Liver (tissue), 9 donors: Measurements from ENCODE around the gene TNXB. TPM values are rescaled to one million over a fixed set of nuclear protein-coding genes. Genes with fewer than 3 reads are reported as not detected.

ENCODE experiments used
- DNase-seq: peaks from one replicate; pipeline ENCODE4 v3.0.0-alpha.2; 2017; ENCODE audit warnings: low spot score
- H3K27ac ChIP-seq, 2 donors: one replicate each; pipeline ENCODE4 v1.7.0; 2013; ENCODE audit warnings: inconsistent platforms in 2 of 2, low read length in 2 of 2, control low read depth in 1 of 2, low read depth in 1 of 2, mild to moderate bottlenecking in 1 of 2
- H3K27me3 ChIP-seq, 4 donors: one replicate each; pipeline versions ENCODE4 v1.6.1 to v1.7.0; 2013; ENCODE audit warnings: low read length in 3 of 4, inconsistent platforms in 1 of 4, mild to moderate bottlenecking in 1 of 4, moderate library complexity in 1 of 4; ENCODE audit not compliant: control insufficient read depth in 4 of 4, insufficient read depth in 4 of 4
- H3K36me3 ChIP-seq, 4 donors: one replicate each; pipeline versions ENCODE4 v1.6.1 to v1.7.0; 2013; ENCODE audit warnings: low read length in 3 of 4, mild to moderate bottlenecking in 3 of 4, low read depth in 1 of 4, moderate library complexity in 1 of 4; ENCODE audit not compliant: control insufficient read depth in 4 of 4, insufficient read depth in 3 of 4
- H3K4me1 ChIP-seq, 4 donors: one replicate each; pipeline versions ENCODE4 v1.6.1 to v1.7.0; 2013; ENCODE audit warnings: low read length in 3 of 4, mild to moderate bottlenecking in 3 of 4, moderate library complexity in 1 of 4; ENCODE audit not compliant: control insufficient read depth in 4 of 4, insufficient read depth in 4 of 4
- H3K4me3 ChIP-seq, 3 donors: one replicate each; pipeline versions ENCODE4 v1.6.1 to v1.7.0; 2013; ENCODE audit warnings: low read length in 3 of 3, control low read depth in 1 of 3, low read depth in 1 of 3, mild to moderate bottlenecking in 1 of 3
- H3K9ac ChIP-seq, 2 donors: one replicate each; pipeline ENCODE4 v1.7.0; 2013; ENCODE audit warnings: low read length in 2 of 2, mild to moderate bottlenecking in 2 of 2, moderate library complexity in 2 of 2, control low read depth in 1 of 2, low read depth in 1 of 2
- H3K9me3 ChIP-seq, 4 donors: one replicate each; pipeline versions ENCODE4 v1.6.1 to v1.7.0; 2013; ENCODE audit warnings: low read length in 3 of 4; ENCODE audit not compliant: control insufficient read depth in 4 of 4
- EGR1 ChIP-seq, 2 donors: IDR thresholded peaks; 2 replicates each; pipeline ENCODE4 v1.6.1; 2016 to 2018; ENCODE audit warnings: antibody characterized with exemption in 2 of 2, low read depth in 2 of 2
- FOXA1 ChIP-seq: IDR thresholded peaks from 2 replicates; pipeline ENCODE4 v1.6.1; 2016; ENCODE audit warnings: antibody characterized with exemption
- FOXA2 ChIP-seq: IDR thresholded peaks from 2 replicates; pipeline ENCODE4 v1.6.1; 2016; ENCODE audit warnings: antibody characterized with exemption
- GABPA ChIP-seq, 2 donors: IDR thresholded peaks in 1 of 2; conservative IDR thresholded peaks in 1 of 2; 2 replicates each; pipeline ENCODE4 v1.6.1; 2016; ENCODE audit warnings: antibody characterized with exemption in 2 of 2, mild to moderate bottlenecking in 1 of 2, moderate library complexity in 1 of 2
- HNF4A ChIP-seq, 2 donors: conservative IDR thresholded peaks; 2 replicates each; pipeline ENCODE4 v1.6.1; 2016; ENCODE audit warnings: antibody characterized with exemption in 2 of 2, mild to moderate bottlenecking in 2 of 2
- HNF4G ChIP-seq: IDR thresholded peaks from 2 replicates; pipeline ENCODE4 v1.6.1; 2016; ENCODE audit warnings: antibody characterized with exemption
- JUND ChIP-seq, 2 donors: IDR thresholded peaks; 2 replicates each; pipeline ENCODE4 v1.6.1; 2016; ENCODE audit warnings: antibody characterized with exemption in 2 of 2
- NR2F2 ChIP-seq: IDR thresholded peaks from 2 replicates; pipeline ENCODE4 v1.6.1; 2016; ENCODE audit warnings: antibody characterized with exemption
- RAD21 ChIP-seq, 2 donors: IDR thresholded peaks; 2 replicates each; pipeline ENCODE4 v1.6.1; 2016; ENCODE audit warnings: antibody characterized with exemption in 2 of 2, mild to moderate bottlenecking in 2 of 2
- RXRA ChIP-seq, 2 donors: IDR thresholded peaks; 2 replicates each; pipeline ENCODE4 v1.6.1; 2017 to 2018; ENCODE audit warnings: antibody characterized with exemption in 2 of 2, mild to moderate bottlenecking in 1 of 2
- SP1 ChIP-seq: IDR thresholded peaks from 2 replicates; pipeline ENCODE4 v1.6.1; 2018; ENCODE audit warnings: antibody characterized with exemption, mild to moderate bottlenecking
- TAF1 ChIP-seq: conservative IDR thresholded peaks from 2 replicates; pipeline ENCODE4 v1.6.1; 2016; ENCODE audit warnings: antibody characterized with exemption, mild to moderate bottlenecking
- YY1 ChIP-seq: IDR thresholded peaks from 2 replicates; pipeline ENCODE4 v1.6.1; 2016; ENCODE audit warnings: antibody characterized with exemption, mild to moderate bottlenecking
- WGBS: extraction: QIAGEN DNeasy Blood & Tissue Kit; methylation state at CpG from one replicate; pipeline ENCODE4 v1.1.7; 2013; 5-methylcytosine and 5-hydroxymethylcytosine counted together
- polyA plus RNA-seq, 2 donors: library from polyadenylated mRNA; stranded (reverse) in 1 of 2; unstranded in 1 of 2; fragments of 200-250 nt in 1 of 2; fragments of >200 nt in 1 of 2; fragmentation: Nextera tagmentation in 1 of 2; extraction: Ambion mirVana in 1 of 2; gene quantifications; one replicate each; pipeline versions ENCODE4 v1.2.1 to v1.2.3, GENCODE V29; 2013 to 2015
- total RNA-seq, 2 donors: library from RNA; depleted of rRNA; stranded (reverse); fragments of >200 nt; gene quantifications; one replicate each; pipeline ENCODE4 v1.2.3, GENCODE V29; 2014
- TF ChIP-seq, protein P1 (sequence below): IDR thresholded peaks from 2 replicates; pipeline ENCODE4 v1.6.1; 2016; ENCODE audit warnings: antibody characterized with exemption
- TF ChIP-seq, protein P2 (sequence below): IDR thresholded peaks from 2 replicates; pipeline ENCODE4 v1.6.1; 2016; ENCODE audit warnings: antibody characterized with exemption
- TF ChIP-seq, protein P3 (sequence below): IDR thresholded peaks from 2 replicates; pipeline ENCODE4 v1.6.1; 2016; ENCODE audit warnings: antibody characterized with exemption
- TF ChIP-seq, protein P4 (sequence below): IDR thresholded peaks from 2 replicates; pipeline ENCODE4 v1.6.1; 2016; ENCODE audit warnings: antibody characterized with exemption, mild to moderate bottlenecking
- TF ChIP-seq, protein P5 (sequence below): fragments of 150-350 bp; IDR thresholded peaks from 2 replicates; pipeline ENCODE4 v1.5.1; 2017; ENCODE audit warnings: improper control_type of control experiment, low read depth, low read length; ENCODE audit not compliant: missing input control
- donor health status: healthy.
- donor health status: healthy.
- donor health status: healthy.
- donor health status: healthy.
- donor health status: healthy.

TNXB gene
- total and polyA plus RNA-seq, 4 donors, result 3.0 to 17.1 (median 5.6) TPM

DNA sequence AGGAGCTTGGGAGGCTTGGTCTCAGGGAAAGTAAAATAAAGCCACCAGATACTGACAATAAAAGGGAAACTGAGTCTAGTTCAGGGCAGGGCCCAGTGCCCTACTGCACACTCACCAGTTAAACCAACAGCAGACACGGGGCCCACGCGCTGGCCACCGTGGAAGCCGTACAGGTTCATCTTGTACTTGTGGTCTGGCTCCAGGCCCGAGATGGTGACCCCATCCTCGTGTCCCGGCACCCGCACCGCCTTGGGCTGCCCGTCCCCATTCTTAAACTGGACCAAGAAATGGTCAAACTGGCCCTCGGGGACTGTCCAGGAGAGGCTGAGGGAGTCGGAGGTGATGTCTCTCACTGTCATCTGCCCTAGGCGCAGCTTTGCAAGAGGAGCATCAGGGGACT lies 44.4 kb downstream of the TNXB start:
- no peaks in the 10 kb centered on the region for H3K36me3 ChIP-seq
- H3K27ac ChIP-seq, result no peak overlapping the region
- no peak for DNase-seq
- WGBS, result 93% methylated on average over 14 of the region's 14 CpGs
- no peaks in the 10 kb centered on the region for H3K9me3 ChIP-seq
- no peaks in the 10 kb centered on the region for H3K4me1 ChIP-seq
- TF ChIP-seq, protein P1, sequence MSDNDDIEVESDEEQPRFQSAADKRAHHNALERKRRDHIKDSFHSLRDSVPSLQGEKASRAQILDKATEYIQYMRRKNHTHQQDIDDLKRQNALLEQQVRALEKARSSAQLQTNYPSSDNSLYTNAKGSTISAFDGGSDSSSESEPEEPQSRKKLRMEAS, result no peak
- TF ChIP-seq RAD21 (IDR thresholded peaks at IDR 0.05) (no peak), SP1 (no peak), JUND (IDR thresholded peaks at IDR 0.05) (no peak), RXRA (IDR thresholded peaks at IDR 0.05) (no peak), GABPA (IDR thresholded peaks at IDR 0.05 in 1 of 2, conservative IDR thresholded peaks at IDR 0.05 in 1 of 2) (no peak), NR2F2 (no peak), HNF4G (no peak)
- TF ChIP-seq, protein P2, sequence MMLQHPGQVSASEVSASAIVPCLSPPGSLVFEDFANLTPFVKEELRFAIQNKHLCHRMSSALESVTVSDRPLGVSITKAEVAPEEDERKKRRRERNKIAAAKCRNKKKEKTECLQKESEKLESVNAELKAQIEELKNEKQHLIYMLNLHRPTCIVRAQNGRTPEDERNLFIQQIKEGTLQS, result no peak
- TF ChIP-seq, protein P3, sequence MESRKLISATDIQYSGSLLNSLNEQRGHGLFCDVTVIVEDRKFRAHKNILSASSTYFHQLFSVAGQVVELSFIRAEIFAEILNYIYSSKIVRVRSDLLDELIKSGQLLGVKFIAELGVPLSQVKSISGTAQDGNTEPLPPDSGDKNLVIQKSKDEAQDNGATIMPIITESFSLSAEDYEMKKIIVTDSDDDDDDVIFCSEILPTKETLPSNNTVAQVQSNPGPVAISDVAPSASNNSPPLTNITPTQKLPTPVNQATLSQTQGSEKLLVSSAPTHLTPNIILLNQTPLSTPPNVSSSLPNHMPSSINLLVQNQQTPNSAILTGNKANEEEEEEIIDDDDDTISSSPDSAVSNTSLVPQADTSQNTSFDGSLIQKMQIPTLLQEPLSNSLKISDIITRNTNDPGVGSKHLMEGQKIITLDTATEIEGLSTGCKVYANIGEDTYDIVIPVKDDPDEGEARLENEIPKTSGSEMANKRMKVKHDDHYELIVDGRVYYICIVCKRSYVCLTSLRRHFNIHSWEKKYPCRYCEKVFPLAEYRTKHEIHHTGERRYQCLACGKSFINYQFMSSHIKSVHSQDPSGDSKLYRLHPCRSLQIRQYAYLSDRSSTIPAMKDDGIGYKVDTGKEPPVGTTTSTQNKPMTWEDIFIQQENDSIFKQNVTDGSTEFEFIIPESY, result no peak
- TF ChIP-seq, protein P4, sequence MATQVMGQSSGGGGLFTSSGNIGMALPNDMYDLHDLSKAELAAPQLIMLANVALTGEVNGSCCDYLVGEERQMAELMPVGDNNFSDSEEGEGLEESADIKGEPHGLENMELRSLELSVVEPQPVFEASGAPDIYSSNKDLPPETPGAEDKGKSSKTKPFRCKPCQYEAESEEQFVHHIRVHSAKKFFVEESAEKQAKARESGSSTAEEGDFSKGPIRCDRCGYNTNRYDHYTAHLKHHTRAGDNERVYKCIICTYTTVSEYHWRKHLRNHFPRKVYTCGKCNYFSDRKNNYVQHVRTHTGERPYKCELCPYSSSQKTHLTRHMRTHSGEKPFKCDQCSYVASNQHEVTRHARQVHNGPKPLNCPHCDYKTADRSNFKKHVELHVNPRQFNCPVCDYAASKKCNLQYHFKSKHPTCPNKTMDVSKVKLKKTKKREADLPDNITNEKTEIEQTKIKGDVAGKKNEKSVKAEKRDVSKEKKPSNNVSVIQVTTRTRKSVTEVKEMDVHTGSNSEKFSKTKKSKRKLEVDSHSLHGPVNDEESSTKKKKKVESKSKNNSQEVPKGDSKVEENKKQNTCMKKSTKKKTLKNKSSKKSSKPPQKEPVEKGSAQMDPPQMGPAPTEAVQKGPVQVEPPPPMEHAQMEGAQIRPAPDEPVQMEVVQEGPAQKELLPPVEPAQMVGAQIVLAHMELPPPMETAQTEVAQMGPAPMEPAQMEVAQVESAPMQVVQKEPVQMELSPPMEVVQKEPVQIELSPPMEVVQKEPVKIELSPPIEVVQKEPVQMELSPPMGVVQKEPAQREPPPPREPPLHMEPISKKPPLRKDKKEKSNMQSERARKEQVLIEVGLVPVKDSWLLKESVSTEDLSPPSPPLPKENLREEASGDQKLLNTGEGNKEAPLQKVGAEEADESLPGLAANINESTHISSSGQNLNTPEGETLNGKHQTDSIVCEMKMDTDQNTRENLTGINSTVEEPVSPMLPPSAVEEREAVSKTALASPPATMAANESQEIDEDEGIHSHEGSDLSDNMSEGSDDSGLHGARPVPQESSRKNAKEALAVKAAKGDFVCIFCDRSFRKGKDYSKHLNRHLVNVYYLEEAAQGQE, result no peak
- TF ChIP-seq, protein P5, sequence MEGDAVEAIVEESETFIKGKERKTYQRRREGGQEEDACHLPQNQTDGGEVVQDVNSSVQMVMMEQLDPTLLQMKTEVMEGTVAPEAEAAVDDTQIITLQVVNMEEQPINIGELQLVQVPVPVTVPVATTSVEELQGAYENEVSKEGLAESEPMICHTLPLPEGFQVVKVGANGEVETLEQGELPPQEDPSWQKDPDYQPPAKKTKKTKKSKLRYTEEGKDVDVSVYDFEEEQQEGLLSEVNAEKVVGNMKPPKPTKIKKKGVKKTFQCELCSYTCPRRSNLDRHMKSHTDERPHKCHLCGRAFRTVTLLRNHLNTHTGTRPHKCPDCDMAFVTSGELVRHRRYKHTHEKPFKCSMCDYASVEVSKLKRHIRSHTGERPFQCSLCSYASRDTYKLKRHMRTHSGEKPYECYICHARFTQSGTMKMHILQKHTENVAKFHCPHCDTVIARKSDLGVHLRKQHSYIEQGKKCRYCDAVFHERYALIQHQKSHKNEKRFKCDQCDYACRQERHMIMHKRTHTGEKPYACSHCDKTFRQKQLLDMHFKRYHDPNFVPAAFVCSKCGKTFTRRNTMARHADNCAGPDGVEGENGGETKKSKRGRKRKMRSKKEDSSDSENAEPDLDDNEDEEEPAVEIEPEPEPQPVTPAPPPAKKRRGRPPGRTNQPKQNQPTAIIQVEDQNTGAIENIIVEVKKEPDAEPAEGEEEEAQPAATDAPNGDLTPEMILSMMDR, result no peak
- no peak overlapping the region for H3K9ac ChIP-seq
- H3K27me3 ChIP-seq, result no peaks in the 10 kb centered on the region
- H3K4me3 ChIP-seq, result no peak overlapping the region

DNA sequence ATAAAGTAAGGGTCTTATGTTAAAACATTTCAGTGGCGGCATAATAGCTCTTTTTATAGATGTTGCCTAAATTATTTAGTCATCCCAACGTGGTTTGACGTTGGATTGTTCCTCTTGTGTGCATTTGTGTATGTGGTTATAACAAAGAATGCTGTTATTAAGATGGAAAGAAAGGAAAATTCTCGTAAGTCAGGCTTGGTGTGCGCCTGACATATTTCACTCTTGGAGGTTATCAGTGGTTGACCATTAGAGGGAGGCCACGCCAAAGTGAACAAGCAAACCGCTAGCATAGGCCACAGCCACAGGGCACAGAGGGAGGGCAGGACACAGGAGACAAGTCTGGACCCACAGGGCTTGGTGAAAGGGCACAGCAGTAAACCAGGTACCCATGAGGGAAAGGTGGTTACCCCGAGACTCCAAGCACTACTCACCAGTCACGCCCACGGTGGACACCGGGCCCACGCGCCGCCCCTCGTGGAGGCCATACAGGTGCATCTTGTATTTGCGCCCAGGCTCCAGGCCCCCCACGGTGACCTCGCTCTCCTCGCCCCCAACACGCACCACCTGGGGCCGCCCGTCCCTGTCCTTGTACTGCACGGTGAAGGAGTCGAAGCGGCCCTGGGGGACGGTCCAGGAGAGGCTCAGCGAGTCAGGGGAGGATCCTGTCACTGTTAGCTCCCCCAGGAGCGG lies 48.0 kb downstream of the TNXB start:
- H3K36me3 ChIP-seq, result no peaks in the 10 kb centered on the region
- DNase-seq, result no peak
- WGBS, result 94% methylated on average over 28 of the region's 28 CpGs

More for the DNA sequence above, 48.0 kb downstream of the TNXB start:
- Histone ChIP-seq H3K27me3 (no peaks in the 10 kb centered on the region), H3K9me3 (no peaks in the 10 kb centered on the region), H3K27ac (no peak overlapping the region), H3K4me1 (no peaks in the 10 kb centered on the region), H3K9ac (no peak overlapping the region), H3K4me3 (no peak overlapping the region)
- TF ChIP-seq, protein P2, result no peak
- TF ChIP-seq, protein P3, result no peak
- no peak for TF ChIP-seq HNF4A (conservative IDR thresholded peaks at IDR 0.05)
- no peak for TF ChIP-seq GABPA (IDR thresholded peaks at IDR 0.05 in 1 of 2, conservative IDR thresholded peaks at IDR 0.05 in 1 of 2)
- TF ChIP-seq JUND (IDR thresholded peaks at IDR 0.05), result no peak
- no peak for TF ChIP-seq RXRA (IDR thresholded peaks at IDR 0.05)
- no peak for TF ChIP-seq YY1
- TF ChIP-seq EGR1 (IDR thresholded peaks at IDR 0.05; ENCODE audit: low read depth in 2 of 2), result no peak
- TF ChIP-seq, protein P5, result no peak
- TF ChIP-seq TAF1, result no peak
- TF ChIP-seq FOXA2, result no peak
- TF ChIP-seq NR2F2, result no peak
- TF ChIP-seq SP1, result no peak
- no peak for TF ChIP-seq FOXA1
- TF ChIP-seq, protein P1, result no peak
